GM12878 (cell line): ENCODE data around the gene EIF4H. TPM values are rescaled to one million over a fixed set of nuclear protein-coding genes. Genes with fewer than 3 reads are reported as not detected.
A peak's percentile ranks its signal among the peaks of the same experiment; 100 is the strongest.

Experiments used
- ATAC-seq: fragments of 200-7000 bp; cut with Tn5 transposase; 3 replicates; pipeline ENCODE4 v1.9.1; 2020; ENCODE audit warnings: mild to moderate bottlenecking, moderate library complexity
- BruUV-seq: library from RNA; stranded (reverse); fragments of 400-500 nt; replicated peaks from 2 replicates; lab custom pipeline; 2021; lab: Mats Ljungman, UMichigan
- CTCF ChIA-PET: fragments of 300-600 bp; sonication (Branson Sonifier 250); formaldehyde crosslinking; extraction: SDS; loops from one replicate; lab custom pipeline; 2021; ENCODE audit warnings: inconsistent platforms; lab: Yijun Ruan, JAX
- POLR2A ChIA-PET: fragments of 350-600 bp; formaldehyde crosslinking; extraction: SDS; loops from one replicate; lab custom pipeline; 2021; ENCODE audit warnings: inconsistent platforms; lab: Charles Lee
- RAD21 ChIA-PET: fragments of 300-600 bp; sonication (Branson Sonifier 250); formaldehyde crosslinking; loops from one replicate; lab custom pipeline; 2023; ENCODE audit warnings: antibody characterized with exemption; ENCODE audit not compliant: unreplicated experiment; lab: Charles Lee
- SMC1A ChIA-PET: fragments of 300-600 bp; sonication (Branson Sonifier 250); formaldehyde crosslinking; loops from one replicate; lab custom pipeline; 2023; ENCODE audit not compliant: unreplicated experiment, uncharacterized antibody; lab: Charles Lee
- DNase-seq: peaks from one replicate; pipeline ENCODE4 v3.0.0-alpha.2; 2011; ENCODE audit warnings: low read depth, low spot score
- FAIRE-seq: peaks from 3 replicates; lab custom pipeline; 2011; peaks lifted over from hg19 to GRCh38; lab: Jason Lieb, UNC
- H2AFZ ChIP-seq: 2 replicates; pipeline ENCODE4 v1.6.0; 2011; ENCODE audit warnings: low read depth, low read length, control low read depth; ENCODE audit not compliant: control insufficient read depth
- H3K27ac ChIP-seq: 2 replicates; pipeline ENCODE4 v1.5.1; 2011; ENCODE audit warnings: control low read depth; ENCODE audit not compliant: control insufficient read depth, insufficient read depth
- H3K27me3 ChIP-seq, 2 experiments: replicated peaks in 1 of 2; 2 replicates each; pipeline versions ENCODE4 v1.6.0 to v1.6.1; 2011; ENCODE audit warnings: low read length in 1 of 2; ENCODE audit not compliant: control insufficient read depth in 2 of 2, insufficient read depth in 2 of 2
- H3K36me3 ChIP-seq, 2 experiments: 2 replicates each; pipeline ENCODE4 v1.5.1; 2011; ENCODE audit warnings: low read length in 1 of 2; ENCODE audit not compliant: control insufficient read depth in 2 of 2, insufficient read depth in 2 of 2
- H3K4me1 ChIP-seq: 2 replicates; pipeline ENCODE4 v1.6.1; 2011; ENCODE audit warnings: mild to moderate bottlenecking, low read length, moderate library complexity, mixed read lengths; ENCODE audit not compliant: control insufficient read depth, insufficient read depth
- H3K4me2 ChIP-seq: 2 replicates; pipeline ENCODE4 v1.6.0; 2011; ENCODE audit warnings: control low read depth; ENCODE audit not compliant: control insufficient read depth, insufficient read depth
- H3K4me3 ChIP-seq: fragments of 200-600 bp; sonication (generic); 2 replicates; pipeline ENCODE4 v1.5.1; 2016
- H3K79me2 ChIP-seq: 2 replicates; pipeline ENCODE4 v1.6.0; 2011; ENCODE audit warnings: low read length; ENCODE audit not compliant: control insufficient read depth, insufficient read depth
- H3K9ac ChIP-seq: 2 replicates; pipeline ENCODE4 v1.8.0; 2011; ENCODE audit warnings: low read length, control low read depth, mixed read lengths; ENCODE audit not compliant: control insufficient read depth, insufficient read depth
- H3K9me3 ChIP-seq: replicated peaks from 3 replicates; pipeline ENCODE4 v1.5.1; 2011; ENCODE audit warnings: mild to moderate bottlenecking, low read length; ENCODE audit not compliant: control insufficient read depth, insufficient read depth
- H4K20me1 ChIP-seq: 2 replicates; pipeline ENCODE4 v1.6.0; 2011; ENCODE audit not compliant: control insufficient read depth, insufficient read depth
- CEBPB ChIP-seq, 2 experiments: fragments of 150-350 bp in 1 of 2; IDR thresholded peaks; 2 replicates each; pipeline ENCODE4 v1.6.1; 2012 to 2014; ENCODE audit warnings: low read depth in 2 of 2, low read length in 2 of 2, borderline replicate concordance in 1 of 2, inconsistent platforms in 1 of 2
- CREB1 ChIP-seq: IDR thresholded peaks from 2 replicates; pipeline ENCODE4 v1.6.1; 2012; ENCODE audit warnings: low read depth, mild to moderate bottlenecking, inconsistent platforms
- EED ChIP-seq: sonication (generic); IDR thresholded peaks from 2 replicates; pipeline ENCODE4 v1.6.1; 2016; ENCODE audit warnings: antibody characterized with exemption, low read depth
- GABPA ChIP-seq: IDR thresholded peaks from 2 replicates; pipeline ENCODE4 v1.6.1; 2014; ENCODE audit warnings: antibody characterized with exemption, low read depth, mild to moderate bottlenecking, inconsistent platforms
- IKZF1 ChIP-seq: fragments of 450-650 bp; conservative IDR thresholded peaks from 2 replicates; pipeline ENCODE4 v1.6.1; 2017; ENCODE audit warnings: antibody characterized with exemption, mild to moderate bottlenecking
- JUNB ChIP-seq: IDR thresholded peaks from 2 replicates; pipeline ENCODE4 v1.6.1; 2016; ENCODE audit warnings: antibody characterized with exemption, mild to moderate bottlenecking
- JUND ChIP-seq: IDR thresholded peaks from 2 replicates; pipeline ENCODE4 v1.6.1; 2012; ENCODE audit warnings: low read depth, mild to moderate bottlenecking, low read length, improper control_type of control experiment, moderate library complexity
- MTA2 ChIP-seq: fragments of 450-650 bp; IDR thresholded peaks from 2 replicates; pipeline ENCODE4 v1.6.1; 2016; ENCODE audit warnings: low read depth, mild to moderate bottlenecking, moderate library complexity
- MXI1 ChIP-seq: fragments of 150-350 bp; IDR thresholded peaks from 2 replicates; pipeline ENCODE4 v1.6.1; 2011; ENCODE audit warnings: low read depth, mild to moderate bottlenecking, inconsistent platforms, low read length, improper control_type of control experiment
- NBN ChIP-seq: fragments of 450-650 bp; IDR thresholded peaks from 2 replicates; pipeline ENCODE4 v1.6.1; 2016
- NFIC ChIP-seq: IDR thresholded peaks from 2 replicates; pipeline ENCODE4 v1.6.1; 2012; ENCODE audit warnings: low read depth, mild to moderate bottlenecking, inconsistent platforms, low read length, moderate library complexity
- NFYB ChIP-seq: IDR thresholded peaks from 2 replicates; pipeline ENCODE4 v1.6.1; 2011; ENCODE audit warnings: low read depth, mild to moderate bottlenecking, low read length, improper control_type of control experiment, moderate library complexity; ENCODE audit not compliant: insufficient read depth
- NR2C2 ChIP-seq: IDR thresholded peaks from 2 replicates; pipeline ENCODE4 v1.6.1; 2011; ENCODE audit warnings: borderline replicate concordance, low read depth; ENCODE audit not compliant: control insufficient read depth, insufficient read length
- RBBP5 ChIP-seq: fragments of 200-600 bp; sonication (generic); conservative IDR thresholded peaks from 2 replicates; pipeline ENCODE4 v1.6.1; 2016
- RUNX3 ChIP-seq: IDR thresholded peaks from 2 replicates; pipeline ENCODE4 v1.6.1; 2012; ENCODE audit warnings: low read length, inconsistent platforms
- SIX5 ChIP-seq: IDR thresholded peaks from 2 replicates; pipeline ENCODE4 v1.6.1; 2011; ENCODE audit warnings: mild to moderate bottlenecking, low read depth, low read length, moderate library complexity; ENCODE audit not compliant: severe bottlenecking
- SMAD1 ChIP-seq: fragments of 450-650 bp; IDR thresholded peaks from 2 replicates; pipeline ENCODE4 v1.6.1; 2018; ENCODE audit warnings: mild to moderate bottlenecking, low read depth; ENCODE audit not compliant: partially characterized antibody
- SMARCA5 ChIP-seq: fragments of 450-650 bp; IDR thresholded peaks from 2 replicates; pipeline ENCODE4 v1.6.1; 2017; ENCODE audit warnings: mild to moderate bottlenecking
- SUZ12 ChIP-seq: fragments of 200-600 bp; sonication (generic); IDR thresholded peaks from one replicate; pipeline ENCODE4 v1.6.1; 2018; ENCODE audit warnings: antibody characterized with exemption, mild to moderate bottlenecking; ENCODE audit not compliant: unreplicated experiment
- TCF3 ChIP-seq: IDR thresholded peaks from 2 replicates; pipeline ENCODE4 v1.6.1; 2012; ENCODE audit warnings: low read depth, mild to moderate bottlenecking, low read length, borderline replicate concordance; ENCODE audit not compliant: insufficient read depth
- YY1 ChIP-seq: IDR thresholded peaks from 2 replicates; pipeline ENCODE4 v1.6.1; 2011; ENCODE audit warnings: low read depth, mild to moderate bottlenecking, low read length
- ZBED1 ChIP-seq: IDR thresholded peaks from 2 replicates; pipeline ENCODE4 v1.6.1; 2016; ENCODE audit warnings: borderline replicate concordance
- WGBS: methylation state at CpG from one replicate; pipeline ENCODE4 v1.1.6; 2016; ENCODE audit warnings: low lambda C conversion rate; ENCODE audit not compliant: insufficient replicate concordance, insufficient coverage; ENCODE audit errors: missing lambda C conversion rate; 5-methylcytosine and 5-hydroxymethylcytosine counted together
- in situ Hi-C: fragments of 300-500 bp; cut with MboI; formaldehyde crosslinking; loops from 9 replicates; pipeline ENCODE4 v1.14.3; 2018; ENCODE audit warnings: mixed read lengths
- intact Hi-C: fragments of 100-400 bp; cut with micrococcal nuclease; formaldehyde crosslinking; loops from one replicate; pipeline ENCODE4 v1.14.2; 2022; ENCODE audit not compliant: unreplicated experiment
- polyA plus RNA-seq, 11 experiments: library from polyadenylated mRNA; depleted of rRNA in 4 of 11; unstranded in 6 of 11; stranded (reverse) in 5 of 11; fragments of >200 nt; fragmentation: Nextera tagmentation in 4 of 11; fragmentation: Illumina TruSeq in 1 of 11; extraction: Ambion mirVana in 4 of 11; extraction: Trizol in 1 of 11; gene quantifications; 1 replicate in 1 of 11; 2 replicates in 10 of 11; pipeline versions ENCODE4 v1.2.1 to v1.2.3, GENCODE V29; 2011 to 2016; ENCODE audit warnings: inconsistent platforms in 2 of 11, missing spikeins in 2 of 11, low read depth in 1 of 11
- total RNA-seq, 4 experiments: library from RNA; depleted of rRNA in 3 of 4; stranded (reverse); fragments of >200 nt in 3 of 4; fragmentation: Illumina TruSeq in 1 of 4; extraction: Trizol in 1 of 4; gene quantifications; 2 replicates each; pipeline versions ENCODE4 v1.2.1 to v1.2.3, GENCODE V29; 2013 to 2021
- TF ChIP-seq, protein P1 (sequence below): IDR thresholded peaks from 2 replicates; pipeline ENCODE4 v1.6.1; 2011; ENCODE audit warnings: borderline replicate concordance, low read depth, mild to moderate bottlenecking, moderate library complexity, low read length; ENCODE audit not compliant: insufficient read depth, poor library complexity, severe bottlenecking
- TF ChIP-seq, protein P2 (sequence below), 3 experiments: IDR thresholded peaks in 2 of 3; conservative IDR thresholded peaks in 1 of 3; 2 replicates each; pipeline ENCODE4 v1.5.1; 2011; ENCODE audit warnings: low read depth in 3 of 3, low read length in 3 of 3, mild to moderate bottlenecking in 3 of 3, control low read depth in 2 of 3, moderate library complexity in 2 of 3, inconsistent platforms in 1 of 3, mixed read lengths in 1 of 3; ENCODE audit not compliant: control insufficient read depth in 2 of 3, insufficient read depth in 1 of 3; ENCODE audit errors: extremely low read depth in 1 of 3

The EIF4H gene
- total and polyA plus RNA-seq, 10 of the 15 experiments (the other 5 are each of a cell fraction or from before 2014, with no cell fraction given) = 9.9 to 443 (median 258) TPM

- ChIA-PET RAD21 (interaction anchor here (1.2 to 4.6 kb wide), 6 partner anchors 18 to 80 kb away, joined by 3 to 41 read pairs (median 8); partner anchors contain the start of gene CLIP2), POLR2A (interaction anchor here (1.4 to 5.1 kb wide), 5 partner anchors 8 to 691 kb away, joined by 4 to 39 read pairs (median 8); partner anchors contain the start of gene BAZ1B), CTCF (interaction anchor here (1.3 to 11.9 kb wide), 4 partner anchors 43 to 187 kb away, joined by 3 to 190 read pairs (median 10); no protein-coding TSS in a partner anchor), SMC1A (interaction anchor here (0.5 to 3.7 kb wide), 10 partner anchors 18 to 169 kb away, joined by 3 to 21 read pairs (median 4); no protein-coding TSS in a partner anchor)
- under 1% methylated on average over 11 of the region's 11 CpGs for WGBS
- FAIRE-seq = no peak
- ATAC-seq = no peak
- H2AFZ ChIP-seq = no peak overlapping the region
- intact Hi-C loops (loop anchor here (5.0 kb wide), 1 partner anchor 445 kb away; the partner anchor contains the start of gene GTF2I), in situ Hi-C loops (no loop called here)
- peaks cover 8 to 10% of the 10 kb centered on the region in 2 experiments for H3K36me3 ChIP-seq
- peak overlapping the region; percentile 86 for H3K9ac ChIP-seq
- H3K4me2 ChIP-seq = peak overlapping the region; percentile 96
- no peaks in the 10 kb centered on the region for H4K20me1 ChIP-seq
- H3K4me1 ChIP-seq = peaks cover 38% of the 10 kb centered on the region
- BruUV-seq = no TSS peak
- peaks cover 71% of the 10 kb centered on the region for H3K79me2 ChIP-seq
- no peak for DNase-seq
- no peaks in the 10 kb centered on the region for H3K9me3 ChIP-seq
- peak overlapping the region; percentile 94 for H3K27ac ChIP-seq
- H3K27me3 ChIP-seq = no peaks in the 10 kb centered on the region
- peak overlapping the region; percentile 96 for H3K4me3 ChIP-seq
- TF ChIP-seq RBBP5 (no peak), NR2C2 (no peak), NFYB (no peak), IKZF1 (peak; percentile 62), MTA2 (no peak), ZBED1 (no peak), MXI1 (no peak), JUNB (no peak), CEBPB (IDR thresholded peaks at IDR 0.05; ENCODE audit: borderline replicate concordance in 1 of 2, low read depth in 2 of 2, low read length in 2 of 2) (no peak), YY1 (no peak), JUND (no peak), SMARCA5 (no peak), SIX5 (no peak), RUNX3 (no peak), EED (peak; percentile 36; the same call in 1 of the 2 replicates), SUZ12 (no peak), CREB1 (no peak), GABPA (no peak), TCF3 (no peak), NFIC (no peak), NBN (no peak; the same call in 1 of the 2 replicates), SMAD1 (no peak)
- TF ChIP-seq, protein P1, sequence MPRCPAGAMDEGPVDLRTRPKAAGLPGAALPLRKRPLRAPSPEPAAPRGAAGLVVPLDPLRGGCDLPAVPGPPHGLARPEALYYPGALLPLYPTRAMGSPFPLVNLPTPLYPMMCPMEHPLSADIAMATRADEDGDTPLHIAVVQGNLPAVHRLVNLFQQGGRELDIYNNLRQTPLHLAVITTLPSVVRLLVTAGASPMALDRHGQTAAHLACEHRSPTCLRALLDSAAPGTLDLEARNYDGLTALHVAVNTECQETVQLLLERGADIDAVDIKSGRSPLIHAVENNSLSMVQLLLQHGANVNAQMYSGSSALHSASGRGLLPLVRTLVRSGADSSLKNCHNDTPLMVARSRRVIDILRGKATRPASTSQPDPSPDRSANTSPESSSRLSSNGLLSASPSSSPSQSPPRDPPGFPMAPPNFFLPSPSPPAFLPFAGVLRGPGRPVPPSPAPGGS = no peak
- TF ChIP-seq, protein P2, sequence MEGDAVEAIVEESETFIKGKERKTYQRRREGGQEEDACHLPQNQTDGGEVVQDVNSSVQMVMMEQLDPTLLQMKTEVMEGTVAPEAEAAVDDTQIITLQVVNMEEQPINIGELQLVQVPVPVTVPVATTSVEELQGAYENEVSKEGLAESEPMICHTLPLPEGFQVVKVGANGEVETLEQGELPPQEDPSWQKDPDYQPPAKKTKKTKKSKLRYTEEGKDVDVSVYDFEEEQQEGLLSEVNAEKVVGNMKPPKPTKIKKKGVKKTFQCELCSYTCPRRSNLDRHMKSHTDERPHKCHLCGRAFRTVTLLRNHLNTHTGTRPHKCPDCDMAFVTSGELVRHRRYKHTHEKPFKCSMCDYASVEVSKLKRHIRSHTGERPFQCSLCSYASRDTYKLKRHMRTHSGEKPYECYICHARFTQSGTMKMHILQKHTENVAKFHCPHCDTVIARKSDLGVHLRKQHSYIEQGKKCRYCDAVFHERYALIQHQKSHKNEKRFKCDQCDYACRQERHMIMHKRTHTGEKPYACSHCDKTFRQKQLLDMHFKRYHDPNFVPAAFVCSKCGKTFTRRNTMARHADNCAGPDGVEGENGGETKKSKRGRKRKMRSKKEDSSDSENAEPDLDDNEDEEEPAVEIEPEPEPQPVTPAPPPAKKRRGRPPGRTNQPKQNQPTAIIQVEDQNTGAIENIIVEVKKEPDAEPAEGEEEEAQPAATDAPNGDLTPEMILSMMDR (IDR thresholded peaks at IDR 0.05 in 2 of 3, conservative IDR thresholded peaks at IDR 0.05 in 1 of 3; ENCODE audit: control insufficient read depth in 2 of 3, extremely low read depth in 1 of 3, insufficient read depth in 1 of 3, low read depth in 3 of 3, low read length in 3 of 3) = no peak
Measured at GRCh38 chr7:74212661-74213060, 38.5 kb downstream of the EIF4H start.
